ENCODE data around the gene PREX1. TPM values are rescaled to one million over a fixed set of nuclear protein-coding genes. Genes with fewer than 3 reads are reported as not detected.

The PREX1 gene
- total and polyA plus RNA-seq, 2 experiments from 2014 or later, result 2.4 to 10.3 TPM

GRCh38 chr20:48847498-48848205 lies 19.9 kb upstream of the PREX1 start (continued):
- TF ChIP-seq ZNF331 (CRISPR knock-in tag; IDR thresholded peaks at IDR 0.05; ENCODE audit: low read depth) (no peak), JUNB (IDR thresholded peaks at IDR 0.05; ENCODE audit: unreplicated experiment) (no peak)

- Mint-ChIP-seq H3K9me3 (no peaks in the 10 kb centered on the region), H3K27ac (0 out of 2 replicates have a peak overlapping the region, but pooled peaks have one; percentile 57), H3K4me3 (peak overlapping the region; percentile 31; the same call in 1 of the 3 replicates), H3K4me1 (peaks cover 10% of the 10 kb centered on the region), H3K36me3 (ENCODE audit: low read depth) (no peaks in the 10 kb centered on the region), H3K27me3 (ENCODE audit: insufficient read depth, low read depth, poor library complexity) (peaks cover 3% of the 10 kb centered on the region)
- Histone ChIP-seq H3K4me1 (ENCODE audit: insufficient read depth) (peaks cover 6% of the 10 kb centered on the region), H3K4me3 (0 out of 2 replicates have a peak overlapping the region, but pooled peaks have one; percentile 23), H3F3A (replicated peaks; ENCODE audit: low read depth) (no peaks in the 10 kb centered on the region), H3K9me2 (ENCODE audit: insufficient read depth) (no peaks in the 10 kb centered on the region), H3K27me3 (ENCODE audit: insufficient read depth) (no peaks in the 10 kb centered on the region), H3K79me2 (replicated peaks; ENCODE audit: insufficient read depth) (no peaks in the 10 kb centered on the region), H3K4me2 (peak overlapping the region; percentile 67), H2AFZ (peak overlapping the region; percentile 92), H3K27ac (ENCODE audit: low read depth) (peak overlapping the region; percentile 76; the same call in 1 of the 2 replicates), H4K20me1 (replicated peaks; ENCODE audit: insufficient read depth) (no peaks in the 10 kb centered on the region), H3K36me3 (ENCODE audit: insufficient read depth) (no peaks in the 10 kb centered on the region)
- no peak for TF ChIP-seq CREB1 (CRISPR knock-in tag; IDR thresholded peaks at IDR 0.05; ENCODE audit: low read depth)
- TF ChIP-seq JUNB (IDR thresholded peaks at IDR 0.05; ENCODE audit: unreplicated experiment), result peak; percentile 91
- TF ChIP-seq ZNF331 (CRISPR knock-in tag; IDR thresholded peaks at IDR 0.05; ENCODE audit: low read depth), result no peak
- DNase-seq (ENCODE audit: low spot score) (peak; percentile 82), ATAC-seq (peak; percentile 93)
Measured at GRCh38 chr20:48846516-48847492, 19.0 kb upstream of the PREX1 start.

- Histone ChIP-seq H4K20me1 (replicated peaks; ENCODE audit: insufficient read depth) (no peaks in the 10 kb centered on the region), H3K9me2 (ENCODE audit: insufficient read depth) (no peaks in the 10 kb centered on the region), H3K27me3 (ENCODE audit: insufficient read depth) (no peaks in the 10 kb centered on the region), H2AFZ (peak overlapping the region; percentile 92; the same call in 1 of the 2 replicates), H3K79me2 (replicated peaks; ENCODE audit: insufficient read depth) (no peaks in the 10 kb centered on the region), H3F3A (replicated peaks; ENCODE audit: low read depth) (no peaks in the 10 kb centered on the region), H3K4me2 (peak overlapping the region; percentile 67; the same call in 1 of the 2 replicates), H3K4me1 (ENCODE audit: insufficient read depth) (peaks cover 6% of the 10 kb centered on the region), H3K36me3 (ENCODE audit: insufficient read depth) (no peaks in the 10 kb centered on the region), H3K27ac (ENCODE audit: low read depth) (no peak overlapping the region), H3K4me3 (no peak overlapping the region)
- DNase-seq (ENCODE audit: low spot score) (no peak), ATAC-seq (no peak)
- peaks cover 10% of the 10 kb centered on the region for H3K4me1 Mint-ChIP-seq
- H3K27ac Mint-ChIP-seq, result no peak overlapping the region
- H3K27me3 Mint-ChIP-seq (ENCODE audit: insufficient read depth, low read depth, poor library complexity), result peaks cover 3% of the 10 kb centered on the region
- H3K4me3 Mint-ChIP-seq, result no peak overlapping the region
- H3K9me3 Mint-ChIP-seq, result no peaks in the 10 kb centered on the region
- no peaks in the 10 kb centered on the region for H3K36me3 Mint-ChIP-seq (ENCODE audit: low read depth)
- TF ChIP-seq ETS1 (IDR thresholded peaks at IDR 0.05), result no peak
- no peak for TF ChIP-seq REST (IDR thresholded peaks at IDR 0.05; ENCODE audit: unreplicated experiment)
- TF ChIP-seq ZNF331 (CRISPR knock-in tag; IDR thresholded peaks at IDR 0.05; ENCODE audit: low read depth), result no peak
Measured at GRCh38 chr20:48845721-48846306, 18.0 kb upstream of the PREX1 start.
